Femur (tissue), 1 donor: ENCODE data around the gene EYA4.

Source experiments
- DNase-seq: peaks from one replicate; pipeline ENCODE4 v3.0.0-alpha.2; 2017

Gene EYA4

GRCh38 chr6:133243723-133244305 is 2.7 kb downstream of the EYA4 start:
- no peak for DNase-seq

GRCh38 chr6:133244519-133244918 is 3.4 kb downstream of the EYA4 start:
- no peak for DNase-seq

GRCh38 chr6:133245007-133245406 is 3.9 kb downstream of the EYA4 start:
- no peak for DNase-seq

- DNase-seq, result no peak
Measured at GRCh38 chr6:133245422-133245903, 4.3 kb downstream of the EYA4 start.

- DNase-seq, result no peak
Measured at GRCh38 chr6:133247581-133247980, 6.4 kb downstream of the EYA4 start.

GRCh38 chr6:133248241-133249001 is 7.3 kb downstream of the EYA4 start:
- no peak for DNase-seq

GRCh38 chr6:133251688-133252087 is 10.5 kb downstream of the EYA4 start:
- DNase-seq, result no peak

GRCh38 chr6:133254552-133255228 is 13.5 kb downstream of the EYA4 start:
- no peak for DNase-seq

- DNase-seq, result no peak
Measured at GRCh38 chr6:133257545-133258105, 16.5 kb downstream of the EYA4 start.

- no peak for DNase-seq
Measured at GRCh38 chr6:133259561-133259960, 18.4 kb downstream of the EYA4 start.

- no peak for DNase-seq
Measured at GRCh38 chr6:133262804-133263203, 21.6 kb downstream of the EYA4 start.

GRCh38 chr6:133265066-133265465 is 23.9 kb downstream of the EYA4 start:
- DNase-seq, result no peak

GRCh38 chr6:133266186-133266585 is 25.0 kb downstream of the EYA4 start:
- DNase-seq, result no peak

- DNase-seq, result no peak
Measured at GRCh38 chr6:133268621-133269020, 27.5 kb downstream of the EYA4 start.

GRCh38 chr6:133274813-133275212 is 33.7 kb downstream of the EYA4 start:
- DNase-seq, result no peak

GRCh38 chr6:133275213-133275612 is 34.1 kb downstream of the EYA4 start:
- DNase-seq, result no peak

- DNase-seq, result no peak
Measured at GRCh38 chr6:133277228-133277899, 36.2 kb downstream of the EYA4 start.

GRCh38 chr6:133277900-133278545 is 36.9 kb downstream of the EYA4 start:
- no peak for DNase-seq

- no peak for DNase-seq
Measured at GRCh38 chr6:133286765-133287164, 45.6 kb downstream of the EYA4 start.

- DNase-seq, result no peak
Measured at GRCh38 chr6:133288662-133289061, 47.5 kb downstream of the EYA4 start.

GRCh38 chr6:133289733-133290306 is 48.7 kb downstream of the EYA4 start:
- no peak for DNase-seq

GRCh38 chr6:133290930-133291329 is 49.8 kb downstream of the EYA4 start:
- no peak for DNase-seq
